Stimulated activated CD8-positive, alpha-beta memory T cell treated with anti-CD3 and anti-CD28 coated beads, Interleukin-2, amount 100 ng/mL, for 48 hours (primary cell): Measurements from ENCODE around the gene CPSF4L.

Source experiments
- DNase-seq, 2 donors: peaks; one replicate each; pipeline ENCODE4 v3.0.0-alpha.2; 2020; ENCODE audit warnings: low read depth in 2 of 2

CPSF4L gene

GRCh38 chr17:73289549-73290254 lies 28.0 kb upstream of the CPSF4L start:
- DNase-seq, result no peak

GRCh38 chr17:73288534-73289302 lies 27.0 kb upstream of the CPSF4L start:
- no peak for DNase-seq

- DNase-seq, result no peak
These were observed 25.2 kb upstream of the CPSF4L start for GRCh38 chr17:73286863-73287296.

GRCh38 chr17:73285916-73286862 lies 24.5 kb upstream of the CPSF4L start:
- no peak for DNase-seq

- no peak for DNase-seq
These were observed 23.9 kb upstream of the CPSF4L start for GRCh38 chr17:73285603-73285908.

- no peak for DNase-seq
These were observed 23.4 kb upstream of the CPSF4L start for GRCh38 chr17:73284906-73285602.

GRCh38 chr17:73284354-73284753 lies 22.7 kb upstream of the CPSF4L start:
- no peak for DNase-seq

GRCh38 chr17:73283841-73284282 lies 22.2 kb upstream of the CPSF4L start:
- DNase-seq, result no peak

- no peak for DNase-seq
These were observed 21.6 kb upstream of the CPSF4L start for GRCh38 chr17:73283250-73283649.

- no peak for DNase-seq
These were observed 20.9 kb upstream of the CPSF4L start for GRCh38 chr17:73282629-73283028.

- DNase-seq, result no peak
These were observed 20.2 kb upstream of the CPSF4L start for GRCh38 chr17:73281928-73282327.

- no peak for DNase-seq
These were observed 18.5 kb upstream of the CPSF4L start for GRCh38 chr17:73280191-73280590.

- DNase-seq, result no peak
These were observed 18.0 kb upstream of the CPSF4L start for GRCh38 chr17:73279704-73280103.

- DNase-seq, result no peak
These were observed 17.1 kb upstream of the CPSF4L start for GRCh38 chr17:73278465-73279453.

GRCh38 chr17:73278049-73278464 lies 16.4 kb upstream of the CPSF4L start:
- DNase-seq, result no peak

GRCh38 chr17:73274490-73274889 lies 12.8 kb upstream of the CPSF4L start:
- no peak for DNase-seq

- no peak for DNase-seq
These were observed 11.2 kb upstream of the CPSF4L start for GRCh38 chr17:73272906-73273218.

- no peak for DNase-seq
These were observed 9.4 kb upstream of the CPSF4L start for GRCh38 chr17:73271072-73271471.

GRCh38 chr17:73269791-73270190 lies 8.1 kb upstream of the CPSF4L start:
- DNase-seq, result no peak

GRCh38 chr17:73269329-73269615 lies 7.6 kb upstream of the CPSF4L start:
- no peak for DNase-seq
